Measurements from ENCODE around the gene DNAAF6. TPM values are rescaled to one million over a fixed set of nuclear protein-coding genes. Genes with fewer than 3 reads are reported as not detected.

Gene DNAAF6
- total and polyA plus RNA-seq, 2 experiments from 2014 or later, result not detected

GRCh38 chrX:107168712-107169111 is 37.7 kb upstream of the DNAAF6 start:
- H3K4me3 Mint-ChIP-seq, result no peak overlapping the region
- ATAC-seq (no peak), DNase-seq (ENCODE audit: low spot score) (no peak)
- H3K27me3 Mint-ChIP-seq (ENCODE audit: insufficient read depth, low read depth, poor library complexity), result no peaks in the 10 kb centered on the region
- no peaks in the 10 kb centered on the region for H3F3A ChIP-seq (replicated peaks; ENCODE audit: low read depth)
- no peaks in the 10 kb centered on the region for H3K9me3 Mint-ChIP-seq
- H3K36me3 ChIP-seq (ENCODE audit: insufficient read depth), result no peaks in the 10 kb centered on the region
- no peaks in the 10 kb centered on the region for H4K20me1 ChIP-seq (replicated peaks; ENCODE audit: insufficient read depth)
- no peaks in the 10 kb centered on the region for H3K27me3 ChIP-seq (ENCODE audit: insufficient read depth)
- no peaks in the 10 kb centered on the region for H3K4me1 ChIP-seq (ENCODE audit: insufficient read depth)
- no peak overlapping the region for H2AFZ ChIP-seq
- 0 out of 3 replicates have a peak, but pooled peaks cover 3% of the 10 kb centered on the region for H3K36me3 Mint-ChIP-seq (ENCODE audit: low read depth)
- no peaks in the 10 kb centered on the region for H3K79me2 ChIP-seq (replicated peaks; ENCODE audit: insufficient read depth)
- H3K4me2 ChIP-seq, result no peak overlapping the region
- H3K4me3 ChIP-seq, result no peak overlapping the region
- no peaks in the 10 kb centered on the region for H3K9me2 ChIP-seq (ENCODE audit: insufficient read depth)
- no peak overlapping the region for H3K27ac ChIP-seq (ENCODE audit: low read depth)
- H3K27ac Mint-ChIP-seq, result no peak overlapping the region
- no peaks in the 10 kb centered on the region for H3K4me1 Mint-ChIP-seq
- TF ChIP-seq EZH2phosphoT487 (IDR thresholded peaks at IDR 0.05; ENCODE audit: unreplicated experiment), result no peak
- no peak for TF ChIP-seq JUNB (IDR thresholded peaks at IDR 0.05; ENCODE audit: unreplicated experiment)
- TF ChIP-seq, protein P1, sequence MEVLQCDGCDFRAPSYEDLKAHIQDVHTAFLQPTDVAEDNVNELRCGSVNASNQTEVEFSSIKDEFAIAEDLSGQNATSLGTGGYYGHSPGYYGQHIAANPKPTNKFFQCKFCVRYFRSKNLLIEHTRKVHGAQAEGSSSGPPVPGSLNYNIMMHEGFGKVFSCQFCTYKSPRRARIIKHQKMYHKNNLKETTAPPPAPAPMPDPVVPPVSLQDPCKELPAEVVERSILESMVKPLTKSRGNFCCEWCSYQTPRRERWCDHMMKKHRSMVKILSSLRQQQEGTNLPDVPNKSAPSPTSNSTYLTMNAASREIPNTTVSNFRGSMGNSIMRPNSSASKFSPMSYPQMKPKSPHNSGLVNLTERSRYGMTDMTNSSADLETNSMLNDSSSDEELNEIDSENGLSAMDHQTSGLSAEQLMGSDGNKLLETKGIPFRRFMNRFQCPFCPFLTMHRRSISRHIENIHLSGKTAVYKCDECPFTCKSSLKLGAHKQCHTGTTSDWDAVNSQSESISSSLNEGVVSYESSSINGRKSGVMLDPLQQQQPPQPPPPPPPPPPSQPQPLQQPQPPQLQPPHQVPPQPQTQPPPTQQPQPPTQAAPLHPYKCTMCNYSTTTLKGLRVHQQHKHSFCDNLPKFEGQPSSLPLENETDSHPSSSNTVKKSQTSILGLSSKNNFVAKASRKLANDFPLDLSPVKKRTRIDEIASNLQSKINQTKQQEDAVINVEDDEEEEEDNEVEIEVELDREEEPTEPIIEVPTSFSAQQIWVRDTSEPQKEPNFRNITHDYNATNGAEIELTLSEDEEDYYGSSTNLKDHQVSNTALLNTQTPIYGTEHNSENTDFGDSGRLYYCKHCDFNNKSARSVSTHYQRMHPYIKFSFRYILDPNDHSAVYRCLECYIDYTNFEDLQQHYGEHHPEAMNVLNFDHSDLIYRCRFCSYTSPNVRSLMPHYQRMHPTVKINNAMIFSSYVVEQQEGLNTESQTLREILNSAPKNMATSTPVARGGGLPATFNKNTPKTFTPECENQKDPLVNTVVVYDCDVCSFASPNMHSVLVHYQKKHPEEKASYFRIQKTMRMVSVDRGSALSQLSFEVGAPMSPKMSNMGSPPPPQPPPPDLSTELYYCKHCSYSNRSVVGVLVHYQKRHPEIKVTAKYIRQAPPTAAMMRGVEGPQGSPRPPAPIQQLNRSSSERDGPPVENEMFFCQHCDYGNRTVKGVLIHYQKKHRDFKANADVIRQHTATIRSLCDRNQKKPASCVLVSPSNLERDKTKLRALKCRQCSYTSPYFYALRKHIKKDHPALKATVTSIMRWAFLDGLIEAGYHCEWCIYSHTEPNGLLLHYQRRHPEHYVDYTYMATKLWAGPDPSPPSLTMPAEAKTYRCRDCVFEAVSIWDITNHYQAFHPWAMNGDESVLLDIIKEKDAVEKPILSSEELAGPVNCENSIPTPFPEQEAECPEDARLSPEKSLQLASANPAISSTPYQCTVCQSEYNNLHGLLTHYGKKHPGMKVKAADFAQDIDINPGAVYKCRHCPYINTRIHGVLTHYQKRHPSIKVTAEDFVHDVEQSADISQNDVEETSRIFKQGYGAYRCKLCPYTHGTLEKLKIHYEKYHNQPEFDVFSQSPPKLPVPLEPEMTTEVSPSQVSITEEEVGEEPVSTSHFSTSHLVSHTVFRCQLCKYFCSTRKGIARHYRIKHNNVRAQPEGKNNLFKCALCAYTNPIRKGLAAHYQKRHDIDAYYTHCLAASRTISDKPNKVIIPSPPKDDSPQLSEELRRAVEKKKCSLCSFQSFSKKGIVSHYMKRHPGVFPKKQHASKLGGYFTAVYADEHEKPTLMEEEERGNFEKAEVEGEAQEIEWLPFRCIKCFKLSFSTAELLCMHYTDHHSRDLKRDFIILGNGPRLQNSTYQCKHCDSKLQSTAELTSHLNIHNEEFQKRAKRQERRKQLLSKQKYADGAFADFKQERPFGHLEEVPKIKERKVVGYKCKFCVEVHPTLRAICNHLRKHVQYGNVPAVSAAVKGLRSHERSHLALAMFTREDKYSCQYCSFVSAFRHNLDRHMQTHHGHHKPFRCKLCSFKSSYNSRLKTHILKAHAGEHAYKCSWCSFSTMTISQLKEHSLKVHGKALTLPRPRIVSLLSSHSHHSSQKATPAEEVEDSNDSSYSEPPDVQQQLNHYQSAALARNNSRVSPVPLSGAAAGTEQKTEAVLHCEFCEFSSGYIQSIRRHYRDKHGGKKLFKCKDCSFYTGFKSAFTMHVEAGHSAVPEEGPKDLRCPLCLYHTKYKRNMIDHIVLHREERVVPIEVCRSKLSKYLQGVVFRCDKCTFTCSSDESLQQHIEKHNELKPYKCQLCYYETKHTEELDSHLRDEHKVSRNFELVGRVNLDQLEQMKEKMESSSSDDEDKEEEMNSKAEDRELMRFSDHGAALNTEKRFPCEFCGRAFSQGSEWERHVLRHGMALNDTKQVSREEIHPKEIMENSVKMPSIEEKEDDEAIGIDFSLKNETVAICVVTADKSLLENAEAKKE (CRISPR knock-in tag; IDR thresholded peaks at IDR 0.05), result no peak
- no peak for TF ChIP-seq STAT1 (IDR thresholded peaks at IDR 0.05; ENCODE audit: unreplicated experiment)
- no peak for TF ChIP-seq ZNF331 (CRISPR knock-in tag; IDR thresholded peaks at IDR 0.05; ENCODE audit: low read depth)
- TF ChIP-seq NANOG (IDR thresholded peaks at IDR 0.05; ENCODE audit: borderline replicate concordance), result no peak
- no peak for TF ChIP-seq EZH2 (IDR thresholded peaks at IDR 0.05; ENCODE audit: low read depth, unreplicated experiment)
- no peak for TF ChIP-seq POLR2AphosphoS5 (IDR thresholded peaks at IDR 0.05; ENCODE audit: low read depth)
- TF ChIP-seq REST (IDR thresholded peaks at IDR 0.05; ENCODE audit: unreplicated experiment), result no peak
- no peak for TF ChIP-seq CREB1 (CRISPR knock-in tag; IDR thresholded peaks at IDR 0.05; ENCODE audit: low read depth)
- no peak for TF ChIP-seq ZNF114 (CRISPR knock-in tag; IDR thresholded peaks at IDR 0.05)
